Posterior vena cava (tissue), 2 donors: ENCODE measurements around the gene OR10H5. TPM values are rescaled to one million over a fixed set of nuclear protein-coding genes. Genes with fewer than 3 reads are reported as not detected.
"Not testable (repeated sequence)": the region's sequence is repeated elsewhere in the genome, so short reads cannot be mapped to it uniquely, and the experiment has no call there.

Source experiments
- DNase-seq: peaks from one replicate; pipeline ENCODE4 v3.0.0-alpha.2; 2020; ENCODE audit warnings: low spot score
- intact Hi-C, 2 donors: fragments of 100-400 bp; cut with DNase I; formaldehyde crosslinking; loops; one replicate each; pipeline versions ENCODE4 v1.14.1 to v1.14.2; 2022 to 2023
- total RNA-seq, 2 donors: library from RNA; stranded (reverse); fragmentation: NEBNext Ultra II Directional; extraction: Animal tissue kit (Norgen Biotek cat#: 25700); gene quantifications; one replicate each; pipeline ENCODE4 v1.2.1, GENCODE V29; 2021
- donor health status: DM: yes; HTN: yes; CAD: no.
- donor health status: DM: yes; HTN: yes; CAD: no.

The OR10H5 gene
- total RNA-seq, 2 donors from 2014 or later, result not detected

DNA sequence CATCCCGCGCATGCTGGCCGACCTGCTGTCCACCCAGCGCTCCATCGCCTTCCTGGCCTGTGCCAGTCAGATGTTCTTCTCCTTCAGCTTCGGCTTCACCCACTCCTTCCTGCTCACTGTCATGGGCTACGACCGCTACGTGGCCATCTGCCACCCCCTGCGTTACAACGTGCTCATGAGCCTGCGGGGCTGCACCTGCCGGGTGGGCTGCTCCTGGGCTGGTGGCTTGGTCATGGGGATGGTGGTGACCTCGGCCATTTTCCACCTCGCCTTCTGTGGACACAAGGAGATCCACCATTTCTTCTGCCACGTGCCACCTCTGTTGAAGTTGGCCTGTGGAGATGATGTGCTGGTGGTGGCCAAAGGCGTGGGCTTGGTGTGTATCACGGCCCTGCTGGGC, 6.8 kb downstream of the OR10H5 start:
- intact Hi-C loops, DNase-seq: not testable (repeated sequence)

DNA sequence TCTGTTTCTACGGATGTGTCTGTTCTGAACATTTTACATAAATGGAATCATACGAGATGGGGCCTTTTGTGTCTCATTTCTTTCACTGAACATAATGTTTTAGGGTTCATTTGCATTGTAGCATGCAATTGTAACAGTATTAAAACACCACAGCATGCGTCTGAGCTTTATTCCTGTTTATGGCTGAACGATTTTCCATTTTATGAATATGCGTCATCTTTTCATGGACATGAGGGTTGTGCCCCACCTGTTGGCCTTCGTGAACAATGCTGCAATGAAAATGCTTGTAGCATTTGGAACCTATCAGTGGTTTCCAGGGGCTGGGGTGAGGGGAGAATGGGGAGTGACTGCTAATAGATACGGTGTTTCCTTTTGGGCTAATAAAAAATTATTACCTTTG, 22.9 kb downstream of the OR10H5 start:
- intact Hi-C loops, result no loop called here
- DNase-seq, result no peak

DNA sequence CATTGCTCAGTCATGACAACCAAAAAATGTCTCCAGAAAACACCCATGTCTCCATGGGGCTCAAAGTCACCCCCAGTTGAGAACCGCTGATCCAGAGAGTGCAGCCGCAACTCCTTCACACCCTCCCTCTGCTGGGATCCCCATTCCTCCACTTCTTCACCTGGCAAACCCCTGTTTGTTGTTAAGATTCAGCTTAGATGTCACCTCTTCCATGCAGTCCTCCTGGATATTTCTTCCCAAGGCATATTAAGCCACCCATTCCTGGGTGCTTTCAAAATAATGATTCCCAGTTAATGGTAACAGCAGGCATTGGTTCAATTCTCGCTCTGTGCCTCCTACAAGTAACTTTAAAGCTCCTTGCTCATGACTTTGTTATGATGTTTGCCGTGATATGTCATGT, 24.0 kb downstream of the OR10H5 start:
- no peak for DNase-seq
- intact Hi-C loops, result no loop called here

DNA sequence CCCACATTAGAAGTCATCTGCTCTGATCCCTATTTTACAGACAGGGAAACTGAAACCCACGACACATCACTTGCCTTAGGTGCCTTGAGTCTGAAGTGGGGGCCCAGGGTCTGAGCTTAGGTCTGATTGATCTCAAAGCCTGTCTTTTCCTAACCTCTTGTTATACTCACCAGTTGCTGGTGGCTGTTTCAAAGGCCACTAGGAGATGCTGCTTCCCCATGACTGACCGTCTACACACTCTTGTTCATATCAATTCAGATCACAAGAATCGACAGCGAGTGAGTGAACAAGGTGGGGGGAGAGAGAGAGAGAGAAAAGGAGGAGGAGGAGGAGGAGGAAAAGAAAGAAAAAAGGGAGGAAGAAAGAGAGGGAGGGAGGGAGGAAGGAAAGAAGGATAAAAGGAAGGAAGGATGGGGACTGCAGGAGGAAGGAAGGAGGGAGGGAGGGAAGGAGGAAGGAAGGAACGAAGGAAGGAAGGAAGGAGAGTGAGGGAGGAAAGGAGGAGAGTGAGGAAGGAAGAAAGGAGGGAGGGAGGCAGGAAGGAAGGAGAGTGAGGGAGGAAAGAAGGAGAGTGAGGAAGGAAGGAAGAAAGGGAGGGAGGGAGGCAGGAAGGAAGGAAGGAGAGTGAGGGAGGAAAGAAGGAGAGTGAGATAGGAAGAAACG, 24.7 kb downstream of the OR10H5 start:
- intact Hi-C loops, result no loop called here
- DNase-seq, result no peak

DNA sequence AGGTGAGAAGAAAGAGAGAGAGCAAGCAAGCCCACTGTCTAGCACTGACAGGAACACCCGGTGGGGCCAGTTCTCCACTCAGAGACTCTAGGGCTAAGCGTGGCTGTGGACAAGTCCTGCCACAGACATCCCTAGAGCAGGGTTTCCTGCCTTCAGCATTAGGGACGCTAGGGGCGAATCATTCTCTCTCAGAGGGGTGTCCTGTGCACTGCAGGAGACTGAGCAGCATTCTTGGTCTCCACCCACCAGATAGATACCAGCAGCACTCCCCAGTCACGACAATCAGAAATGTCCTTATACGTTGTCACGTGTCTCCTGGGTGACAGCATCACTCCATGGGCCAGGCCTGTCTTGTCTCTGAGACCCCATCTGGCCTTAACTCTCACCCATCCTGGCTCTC, 26.5 kb downstream of the OR10H5 start:
- intact Hi-C loops, result no loop called here
- DNase-seq, result no peak

DNA sequence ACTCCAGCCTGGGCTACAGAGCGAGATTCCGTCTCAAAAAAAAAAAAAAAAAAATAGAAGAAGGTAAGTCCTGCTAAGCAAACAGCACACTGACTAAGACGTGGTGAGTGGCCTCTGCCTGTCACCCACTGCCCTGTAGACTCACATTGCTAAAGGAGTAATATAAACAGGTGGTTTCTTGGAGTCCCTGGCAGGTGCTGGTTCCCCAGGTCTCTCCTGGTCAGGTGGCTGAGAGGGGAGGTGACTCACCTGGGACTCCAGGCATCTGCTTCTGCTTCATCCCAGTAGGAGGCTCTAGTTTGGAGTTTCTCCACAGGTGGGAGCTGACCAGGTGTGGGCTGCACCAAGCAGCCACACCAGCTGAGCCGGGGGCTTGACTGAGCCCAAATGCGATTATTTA, 27.8 kb downstream of the OR10H5 start, which contains the start of gene OR10H1:
Gene OR10H1, minus strand, starts transcription at position 359 of the 400 bp plus-strand sequence. CDS start 7,627 bp downstream, outside the sequence.
- intact Hi-C loops, result no loop called here
- no peak for DNase-seq

DNA sequence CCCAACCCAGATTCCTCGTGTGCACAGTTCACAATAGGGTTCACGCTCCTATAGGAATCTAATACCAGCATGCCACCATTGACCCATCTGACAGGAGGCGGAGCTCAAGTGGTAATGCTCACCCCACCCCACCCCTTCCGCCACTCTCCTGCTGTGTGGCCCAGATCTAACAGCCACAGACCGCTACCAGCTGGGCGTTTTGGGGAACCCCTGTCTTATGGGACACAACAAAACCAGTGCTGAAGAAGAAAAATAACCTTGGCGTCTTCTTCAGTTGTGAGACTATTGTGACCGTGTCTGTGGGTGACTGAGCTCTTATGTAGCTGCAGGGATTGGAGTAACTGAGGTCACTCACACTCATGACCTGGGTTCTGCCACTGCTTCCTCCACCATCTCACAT, 33.2 kb downstream of the OR10H5 start:
- DNase-seq, result no peak
- intact Hi-C loops, result no loop called here

DNA sequence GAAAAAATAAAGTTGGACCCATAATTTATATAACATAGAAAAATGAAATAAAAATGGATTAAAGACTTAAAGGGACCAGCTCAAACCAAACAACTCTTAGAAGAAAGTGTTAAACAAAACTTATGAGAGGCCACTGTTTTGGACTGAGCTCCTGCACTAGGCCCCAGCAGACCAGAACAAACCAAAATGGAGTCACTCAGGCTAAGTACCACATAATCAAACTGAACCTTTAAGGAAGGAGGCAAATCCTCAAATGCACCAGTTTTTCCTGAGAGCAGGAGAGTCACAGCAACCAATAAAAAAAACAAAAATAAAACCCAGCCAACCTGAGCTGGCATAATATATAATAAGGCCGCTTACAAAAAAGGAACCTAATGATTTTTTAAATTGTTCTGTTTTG, 38.3 kb downstream of the OR10H5 start:
- DNase-seq, result no peak
- intact Hi-C loops, result no loop called here

DNA sequence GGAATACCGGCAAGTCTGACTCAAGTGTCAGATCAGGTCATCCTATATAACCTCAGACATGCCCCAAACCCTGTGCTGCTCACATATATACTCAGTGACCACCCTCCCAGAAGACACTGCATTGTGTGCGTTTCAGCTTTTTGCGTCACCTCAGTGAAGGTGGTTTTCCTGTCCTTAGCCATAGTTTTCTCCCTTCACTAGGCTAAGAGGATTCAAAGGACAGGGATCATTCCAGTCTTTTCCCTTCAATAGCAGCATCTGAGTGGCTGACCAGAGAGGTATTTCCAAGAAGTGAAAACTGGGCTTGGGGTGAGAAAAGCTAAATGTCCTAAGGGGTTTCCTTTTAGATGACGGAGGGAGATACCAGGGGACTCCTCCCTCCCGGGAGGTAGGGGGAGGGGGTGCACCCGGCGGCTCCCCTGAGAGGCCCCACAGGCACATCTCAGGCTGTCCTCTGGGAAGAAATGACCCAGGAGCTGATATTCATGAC, 40.7 kb downstream of the OR10H5 start:
- intact Hi-C loops, result no loop called here
- no peak for DNase-seq

DNA sequence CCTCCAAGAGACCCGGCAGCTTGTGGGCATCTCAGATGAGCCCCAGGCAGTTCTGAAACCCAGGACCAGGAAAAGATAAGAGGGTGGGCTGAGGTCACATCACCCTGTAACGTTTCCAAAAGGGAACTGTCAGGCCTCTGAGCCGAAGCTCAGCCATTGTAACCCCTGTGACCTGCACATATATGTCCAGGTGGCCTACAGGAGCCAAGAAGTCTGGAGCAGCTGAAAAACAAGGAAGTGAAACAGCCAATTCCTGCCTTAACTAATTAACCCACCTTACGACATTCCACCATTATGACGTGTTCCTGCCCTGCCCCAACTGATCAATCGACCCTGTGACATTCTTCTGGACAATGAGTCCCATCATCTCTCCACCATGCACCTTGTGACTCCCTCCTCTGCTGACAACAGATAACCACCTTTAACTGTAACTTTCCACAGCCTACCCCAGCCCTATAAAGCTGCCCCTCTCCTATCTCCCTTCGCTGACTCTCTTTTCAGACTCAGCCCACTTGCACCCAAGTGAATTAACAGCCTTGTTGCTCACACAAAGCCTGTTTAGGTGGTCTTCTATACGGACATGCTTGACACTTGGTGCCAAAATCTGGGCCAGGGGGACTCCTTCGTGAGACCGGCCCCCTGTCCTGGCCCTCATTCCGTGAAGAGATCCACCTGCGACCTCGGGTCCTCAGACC, 41.3 kb downstream of the OR10H5 start:
- DNase-seq, intact Hi-C loops: not testable (repeated sequence)

DNA sequence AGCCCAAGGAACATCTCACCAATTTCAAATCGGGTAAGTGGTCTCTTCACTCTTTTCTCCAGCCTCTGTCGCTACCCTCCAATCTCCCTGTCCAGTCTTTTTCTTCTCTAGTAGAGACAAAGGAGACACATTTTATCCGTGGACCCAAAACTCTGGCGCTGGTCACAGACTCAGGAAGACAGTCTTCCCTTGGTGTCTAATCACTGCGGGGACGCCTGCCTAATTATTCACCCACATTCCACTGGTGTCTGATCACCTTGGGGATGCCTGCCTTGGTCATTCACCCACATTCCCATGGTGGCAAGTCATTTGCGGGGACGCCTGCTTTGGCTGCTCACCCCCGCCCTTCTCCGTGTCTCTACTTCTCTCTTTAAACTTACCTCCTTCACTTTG, 41.8 kb downstream of the OR10H5 start:
- intact Hi-C loops, result no loop called here

DNA sequence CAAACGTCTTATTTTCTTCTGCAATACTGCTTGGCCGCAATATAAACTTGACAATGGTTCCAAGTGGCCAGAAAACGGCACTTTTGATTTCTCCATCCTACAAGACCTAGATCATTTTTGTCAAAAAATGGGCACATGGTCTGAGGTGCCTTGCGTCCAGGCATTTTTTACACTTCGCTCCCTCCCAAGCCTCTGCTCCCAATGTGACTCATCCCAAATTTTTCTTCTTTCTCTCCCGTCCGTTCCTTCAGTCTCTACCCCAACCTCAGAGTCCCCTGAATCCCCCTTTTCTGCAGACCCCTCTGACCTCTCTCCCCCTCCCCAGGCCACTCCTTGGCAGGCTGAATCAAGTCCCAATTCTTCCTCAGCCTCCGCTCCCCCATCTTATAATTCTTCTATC, 42.3 kb downstream of the OR10H5 start:
- intact Hi-C loops, result no loop called here
- no peak for DNase-seq

More for the DNA sequence above, 41.8 kb downstream of the OR10H5 start:
- no peak for DNase-seq

DNA sequence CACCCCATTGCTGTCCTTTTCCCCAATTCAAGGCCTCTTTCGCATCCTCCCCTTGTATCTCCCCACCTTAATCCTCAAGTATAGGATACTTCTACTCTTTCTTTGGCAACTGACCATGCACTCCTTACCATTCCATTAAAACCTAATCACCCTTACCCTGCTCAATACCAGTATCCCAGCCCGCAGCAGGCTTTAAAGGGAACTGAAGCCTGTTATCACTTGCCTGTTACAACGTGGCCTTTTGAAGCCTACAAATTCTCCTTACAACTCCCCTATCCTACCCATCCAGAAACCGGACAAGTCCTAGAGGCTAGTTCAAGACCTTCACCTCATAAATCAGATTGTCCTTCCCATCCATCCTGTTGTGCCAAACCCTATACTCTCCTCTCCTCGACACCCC, 44.2 kb downstream of the OR10H5 start:
- intact Hi-C loops, result no loop called here
- DNase-seq, result no peak

DNA sequence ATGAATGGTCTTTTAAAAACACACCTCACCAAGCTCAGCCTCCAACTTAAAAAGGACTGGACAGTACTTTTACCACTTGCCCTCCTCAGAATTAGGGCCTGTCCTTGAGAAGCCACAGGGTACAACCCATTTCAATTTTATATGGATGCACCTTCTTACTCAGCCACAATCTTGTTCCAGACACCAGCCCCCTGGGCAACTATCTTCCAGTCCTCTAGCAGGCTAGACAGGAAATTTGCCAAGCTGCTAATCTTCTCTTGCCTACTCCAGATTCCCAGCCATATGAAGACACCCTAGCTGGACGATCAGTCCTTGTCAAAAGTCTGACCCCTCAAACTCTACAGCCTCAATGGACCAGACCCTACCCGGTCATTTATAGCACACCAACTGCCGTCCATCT, 46.8 kb downstream of the OR10H5 start:
- intact Hi-C loops, DNase-seq: not testable (repeated sequence)

DNA sequence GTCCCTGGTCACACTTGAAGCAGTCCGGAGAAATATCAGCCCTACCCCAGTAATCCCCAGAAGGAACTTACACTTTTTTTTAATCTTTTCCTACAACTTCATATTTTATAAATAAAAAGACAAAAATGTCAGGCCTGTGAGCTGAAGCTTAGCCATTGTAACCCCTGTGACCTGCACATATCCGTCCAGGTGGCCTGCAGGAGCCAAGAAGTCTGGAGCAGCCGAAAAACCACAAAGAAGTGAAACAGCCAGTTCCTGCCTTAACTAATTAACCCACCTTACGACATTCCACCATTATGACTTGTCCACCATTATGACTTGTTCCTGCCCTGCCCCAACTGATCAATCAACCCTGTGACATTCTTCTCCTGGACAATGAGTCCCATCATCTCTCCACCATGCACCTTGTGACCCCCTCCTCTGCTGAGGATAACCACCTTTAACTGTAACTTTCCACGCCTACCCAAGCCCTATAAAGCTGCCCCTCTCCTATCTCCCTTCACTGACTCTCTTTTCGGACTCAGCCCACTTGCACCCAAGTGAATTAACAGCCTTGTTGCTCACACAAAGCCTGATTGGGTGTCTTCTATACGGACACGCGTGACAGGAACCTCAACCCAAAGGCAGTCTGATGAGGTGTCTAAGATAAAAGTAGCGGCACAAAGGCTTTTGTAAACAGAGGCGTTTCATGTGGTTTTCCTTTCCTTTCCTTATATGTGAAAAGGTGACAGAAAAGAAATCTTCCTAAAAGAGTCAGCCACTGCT, 48.3 kb downstream of the OR10H5 start:
- intact Hi-C loops, DNase-seq: not testable (repeated sequence)

DNA sequence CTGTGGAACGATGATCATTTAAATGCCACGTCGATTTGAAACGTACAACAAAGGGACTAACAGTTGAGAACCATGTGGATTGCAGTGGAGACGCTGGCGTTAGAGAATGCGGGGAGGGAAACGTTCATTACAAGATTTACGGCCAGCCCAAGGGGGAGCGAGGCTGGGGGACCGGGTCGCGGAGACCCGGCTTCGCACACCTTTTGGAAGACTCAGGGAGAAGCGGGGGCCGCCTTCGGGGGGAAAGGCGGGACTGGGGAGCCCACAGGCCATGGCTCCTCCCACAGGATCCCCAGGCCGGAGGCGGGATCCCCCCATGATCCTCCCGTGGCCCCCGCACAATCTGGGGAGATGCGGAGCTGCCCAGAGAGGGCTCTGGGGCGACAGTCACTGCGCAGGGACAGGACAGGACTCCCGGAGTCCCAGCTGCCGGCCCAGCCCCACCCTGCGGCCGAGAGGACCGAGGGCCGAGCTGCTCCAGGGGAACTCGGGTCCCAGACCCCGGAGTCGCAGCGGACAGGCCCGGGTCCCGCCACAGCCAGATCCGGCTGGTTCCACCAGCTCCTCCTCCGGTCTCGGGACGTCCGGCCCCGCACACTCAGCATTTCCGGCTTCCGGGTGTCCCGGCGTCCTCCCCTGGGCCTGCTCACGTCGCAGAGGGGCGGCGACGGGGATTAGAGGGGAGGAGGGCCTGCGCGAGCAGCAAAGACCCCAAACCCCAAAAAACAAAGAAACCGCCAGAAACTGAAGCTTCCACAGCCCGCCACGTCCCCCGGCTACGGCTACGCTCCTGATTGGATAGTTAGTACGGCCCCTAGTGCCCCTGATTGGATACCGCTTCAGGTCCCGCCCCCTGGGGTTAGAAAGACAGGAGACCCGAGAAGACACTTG, 49.1 kb downstream of the OR10H5 start:
- intact Hi-C loops, result no loop called here
- DNase-seq, result peak; percentile 99

DNA sequence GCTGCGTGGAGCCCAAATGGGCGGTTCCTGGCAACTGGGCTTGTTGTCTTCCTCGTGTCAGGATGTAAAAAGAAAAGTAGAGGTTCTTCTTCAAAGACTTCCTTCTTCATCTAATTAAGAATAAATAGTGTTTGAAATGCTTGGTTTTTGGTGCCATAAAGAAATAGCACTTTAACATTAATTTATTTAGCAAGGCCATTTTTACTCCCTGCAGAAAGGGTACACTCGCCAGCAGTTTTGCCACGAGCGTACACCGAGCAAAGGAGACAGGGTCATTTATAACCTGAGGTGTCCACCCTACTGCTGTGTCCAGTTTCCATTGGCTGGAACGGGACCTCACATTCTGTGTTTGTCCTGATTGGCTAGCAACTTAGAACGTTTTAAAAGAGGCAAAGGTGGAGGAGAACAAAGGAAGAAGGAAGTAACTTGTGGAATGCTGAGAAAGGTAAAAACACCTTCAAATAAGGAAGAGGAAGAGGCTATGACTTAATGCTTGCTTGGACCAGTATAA, 49.8 kb downstream of the OR10H5 start:
- no peak for DNase-seq
- intact Hi-C loops, result no loop called here

DNA sequence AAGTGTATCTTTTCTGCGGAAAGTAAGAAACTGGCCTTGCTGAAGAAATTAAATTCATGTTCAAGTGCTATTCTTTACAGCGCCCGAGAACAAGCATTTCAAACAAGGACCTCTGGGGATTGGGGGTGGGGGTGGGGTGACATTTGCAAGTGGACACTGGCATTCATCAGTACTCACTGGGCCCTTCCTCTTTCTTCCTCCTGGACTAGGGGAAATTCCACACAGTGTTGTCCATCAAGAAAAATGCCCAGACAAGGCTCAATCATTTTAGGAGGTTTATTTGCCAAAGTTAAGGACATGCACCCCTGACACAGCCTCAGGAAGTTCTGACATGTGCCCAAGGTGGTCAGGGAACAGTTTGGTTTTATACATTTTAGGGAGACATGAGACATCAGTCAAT, 50.9 kb downstream of the OR10H5 start:
- DNase-seq, result no peak
- intact Hi-C loops, result no loop called here

DNA sequence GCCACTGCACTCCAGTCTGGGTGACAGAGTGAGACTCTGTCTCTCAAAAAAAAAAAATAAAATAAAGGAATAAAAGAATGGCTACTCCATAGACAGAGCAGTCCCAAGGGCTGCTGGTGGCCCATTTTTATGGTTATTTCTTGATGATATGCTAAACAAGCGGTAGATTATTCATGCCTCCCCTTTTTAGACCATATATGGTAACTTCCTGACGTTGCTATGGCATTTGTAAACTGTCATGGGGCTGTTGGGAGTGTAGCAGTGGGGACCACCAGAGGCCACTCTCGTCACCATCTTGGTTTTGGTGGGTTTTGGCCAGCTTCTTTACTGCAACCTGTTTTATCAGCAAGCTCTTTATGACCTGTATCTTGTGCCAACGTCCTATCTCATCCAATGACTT, 52.4 kb downstream of the OR10H5 start:
- DNase-seq, intact Hi-C loops: not testable (repeated sequence)
